Measurements from ENCODE around the gene ASTN2.
A peak's percentile ranks its signal among the peaks of the same experiment; 100 is the strongest.

The ASTN2 gene

DNA sequence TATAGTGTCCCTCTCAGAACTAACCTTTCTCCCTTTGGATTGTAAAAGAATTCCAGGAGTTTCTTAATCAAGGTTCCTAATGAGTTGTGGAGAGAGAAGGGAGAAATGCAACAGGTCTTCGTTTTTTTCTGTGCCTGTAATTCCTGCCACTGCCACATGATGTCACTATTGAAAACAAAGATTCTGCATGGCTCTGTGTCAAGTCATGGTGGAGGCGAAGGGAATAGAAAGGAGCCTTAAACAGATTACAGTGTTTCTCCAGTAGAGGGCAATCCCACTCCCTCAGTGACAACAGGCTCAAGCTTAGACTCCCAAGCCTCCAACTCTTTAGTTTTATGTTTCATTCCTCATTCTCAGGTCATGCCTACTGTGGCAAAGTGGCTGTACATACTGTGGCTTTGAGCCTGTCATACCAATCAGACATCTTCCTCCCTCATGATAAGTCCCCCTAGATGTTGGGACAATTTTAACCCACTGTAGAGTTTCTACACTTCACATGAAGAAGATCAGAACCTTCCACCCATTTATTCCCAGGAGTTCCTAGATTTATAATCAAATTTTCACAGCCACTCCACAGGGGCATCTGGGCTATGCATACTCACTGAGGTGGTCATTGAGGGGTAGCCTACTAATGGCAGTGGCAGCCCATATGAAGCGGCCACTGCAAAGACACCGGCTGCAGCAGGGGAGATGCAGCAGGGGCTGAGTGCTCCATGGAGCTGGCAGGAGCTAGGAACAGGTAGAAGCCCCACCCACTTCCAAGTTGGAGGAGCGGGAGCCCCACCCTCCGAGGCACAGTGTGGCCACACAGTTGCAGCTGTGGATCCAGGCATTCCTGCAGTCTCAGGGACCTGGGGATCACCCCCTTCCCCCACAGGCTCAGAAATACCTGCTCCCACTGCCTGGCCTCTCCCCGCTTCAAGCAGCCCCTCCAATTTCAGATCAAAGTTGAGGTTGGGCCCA, 825.2 kb downstream of the ASTN2 start:
- DNase-seq = peak in 1 of 2 donors; percentile 17

DNA sequence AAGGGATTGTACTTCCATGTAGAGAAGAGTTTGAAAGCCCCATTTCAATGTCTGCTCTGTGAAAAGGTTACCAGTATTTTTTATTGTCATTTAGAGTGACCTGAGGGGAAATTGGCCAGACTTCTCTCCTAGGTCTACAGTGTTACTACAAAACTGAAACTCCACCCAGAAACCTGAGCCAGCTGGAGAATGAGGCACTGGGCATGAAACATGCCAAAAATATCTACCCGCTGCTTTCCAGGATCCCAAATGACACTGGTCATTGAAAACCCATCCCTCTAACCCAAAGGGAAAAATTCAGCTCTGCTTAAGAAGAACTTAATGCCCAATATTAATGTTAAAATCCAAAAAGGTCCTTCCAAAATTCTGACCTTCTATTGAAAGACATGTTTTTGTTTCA, 826.9 kb downstream of the ASTN2 start:
- no peak for DNase-seq

DNA sequence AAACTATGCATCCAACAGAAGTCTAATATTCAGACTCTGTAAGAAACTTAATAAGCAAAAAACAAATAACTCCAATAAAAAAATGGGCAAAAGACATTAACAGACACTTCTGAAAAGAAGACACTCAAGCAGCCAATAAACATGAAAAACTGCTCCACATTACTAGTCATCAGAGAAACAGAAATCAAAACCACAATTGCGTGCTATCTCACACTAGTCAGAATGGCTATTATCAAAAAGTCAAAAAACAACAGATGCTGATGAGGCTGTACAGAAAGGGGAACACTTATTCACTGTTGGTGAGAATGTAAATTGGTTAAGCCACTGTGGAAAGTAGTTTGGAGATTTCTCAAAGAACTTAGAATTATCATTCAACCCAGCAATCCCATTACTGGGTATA, 829.0 kb downstream of the ASTN2 start:
- no peak for DNase-seq

DNA sequence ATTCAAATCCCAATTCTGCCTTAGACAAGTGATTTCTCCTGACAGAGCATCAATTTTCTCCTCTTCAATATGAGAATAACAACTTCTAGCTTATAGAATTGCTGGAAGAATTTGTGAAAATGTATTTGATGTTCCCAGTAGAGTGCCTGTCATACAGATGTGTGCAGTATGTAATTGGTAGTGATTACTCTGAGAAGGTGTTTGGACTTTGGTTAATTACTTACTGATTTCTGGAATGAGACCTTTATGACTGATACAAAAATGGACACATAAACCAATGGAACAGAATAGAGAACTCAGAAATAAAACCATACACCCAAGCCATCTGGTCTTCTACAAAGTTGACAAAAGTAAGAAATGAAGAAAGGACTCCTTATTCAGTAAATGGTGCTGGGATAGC, 829.7 kb downstream of the ASTN2 start:
- no peak for DNase-seq

DNA sequence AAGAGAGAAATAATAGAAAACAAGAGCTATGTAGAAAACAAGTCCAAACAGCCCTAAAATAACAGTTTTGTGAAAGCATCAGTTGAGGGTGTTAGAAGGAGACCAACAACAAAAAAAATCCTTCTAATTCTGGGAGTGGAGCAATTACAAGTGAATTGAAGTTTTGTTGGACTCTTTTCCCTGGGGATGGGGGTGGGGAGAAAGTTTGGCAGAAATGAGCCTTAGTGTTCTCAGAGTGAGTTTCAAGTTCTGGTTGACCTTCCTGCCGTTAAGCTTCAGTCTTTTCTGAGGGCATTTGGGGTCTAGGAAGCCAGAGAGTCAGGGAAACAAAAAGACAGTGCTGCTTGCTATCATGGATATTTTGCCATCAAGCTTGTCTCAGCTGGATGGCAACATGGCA, 834.0 kb downstream of the ASTN2 start:
- DNase-seq = no peak

DNA sequence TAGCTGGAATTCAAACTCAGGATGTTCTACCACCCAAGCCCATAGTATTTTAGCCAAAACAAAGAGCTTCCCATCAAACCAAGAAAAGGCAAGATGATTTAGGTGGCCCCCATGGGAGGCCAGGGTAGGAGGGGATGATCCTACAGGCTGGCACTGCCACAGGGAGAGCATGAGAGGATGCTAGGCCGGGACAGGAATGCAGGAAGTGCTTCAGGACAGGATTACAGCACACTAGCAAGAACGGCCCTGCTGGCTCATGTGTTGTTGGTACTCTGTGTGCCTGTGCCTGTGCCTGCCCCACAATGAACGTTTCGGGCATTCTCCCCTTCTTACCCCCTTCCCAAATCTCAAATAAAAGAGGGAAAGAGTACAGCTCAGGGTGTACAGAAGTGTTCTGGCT, 838.5 kb downstream of the ASTN2 start:
- DNase-seq = no peak

DNA sequence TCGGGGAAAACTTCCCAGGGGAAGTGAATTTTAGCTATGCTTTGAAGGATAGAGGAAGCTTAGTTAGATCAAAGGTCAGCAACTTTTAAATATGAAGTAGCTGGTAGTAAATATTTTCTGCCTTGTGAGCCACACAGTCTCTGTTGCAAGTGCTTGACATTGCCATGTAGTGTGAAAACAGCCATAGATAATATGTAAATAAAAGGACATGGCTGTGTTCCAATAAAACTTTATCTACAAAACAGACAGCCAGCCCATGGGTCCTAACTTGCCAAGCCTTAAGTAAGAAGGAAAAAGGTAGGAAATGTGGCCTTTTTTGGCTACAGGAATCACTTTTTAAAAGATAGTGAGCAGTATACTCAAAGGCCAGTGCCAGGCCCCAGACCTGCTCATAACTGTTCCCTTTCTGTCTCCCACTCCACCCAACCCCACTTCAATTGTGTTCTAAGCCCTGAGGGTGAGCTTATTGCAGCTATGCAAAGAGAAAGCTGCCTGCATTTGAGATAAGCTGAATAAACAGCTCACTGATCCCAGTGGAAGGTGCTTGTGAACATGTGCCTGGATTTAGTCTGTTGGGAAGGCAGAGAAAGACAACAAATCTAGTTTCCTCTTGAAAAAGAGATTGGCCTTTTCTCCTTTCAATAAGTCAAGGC, 840.7 kb downstream of the ASTN2 start:
- DNase-seq = no peak

DNA sequence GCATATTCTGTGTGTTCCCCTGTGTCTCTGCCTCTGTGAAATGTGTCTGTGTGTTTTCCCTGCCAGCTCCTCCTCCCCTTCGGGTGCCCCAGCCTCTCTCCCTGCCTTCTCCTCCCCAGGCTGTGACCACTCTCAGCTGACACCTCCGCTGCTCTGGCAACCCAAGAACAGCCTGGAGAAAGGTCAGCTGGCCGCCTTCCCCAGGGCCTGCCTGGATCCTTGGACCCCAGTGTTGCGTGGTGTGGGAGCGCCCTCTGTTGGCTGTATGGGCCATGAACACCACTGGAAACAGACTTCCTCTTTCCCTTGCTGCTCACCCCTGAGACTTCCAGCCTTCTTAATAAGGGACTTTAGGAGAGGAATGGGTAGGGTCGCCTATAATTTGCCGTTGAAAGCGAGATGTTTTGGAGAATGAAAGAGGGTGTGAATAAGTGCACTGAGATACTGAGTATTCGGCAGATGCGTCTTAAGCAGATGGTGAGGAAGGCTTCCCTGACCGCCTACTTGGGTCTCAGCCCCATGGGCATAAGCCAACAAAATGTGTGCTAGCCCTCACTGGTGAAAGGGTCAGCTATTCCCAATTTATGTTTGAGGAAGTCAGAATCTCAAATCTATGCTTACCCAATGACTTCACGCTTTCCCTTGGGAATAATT, 842.6 kb downstream of the ASTN2 start:
- DNase-seq = peak; percentile 23 to 50

DNA sequence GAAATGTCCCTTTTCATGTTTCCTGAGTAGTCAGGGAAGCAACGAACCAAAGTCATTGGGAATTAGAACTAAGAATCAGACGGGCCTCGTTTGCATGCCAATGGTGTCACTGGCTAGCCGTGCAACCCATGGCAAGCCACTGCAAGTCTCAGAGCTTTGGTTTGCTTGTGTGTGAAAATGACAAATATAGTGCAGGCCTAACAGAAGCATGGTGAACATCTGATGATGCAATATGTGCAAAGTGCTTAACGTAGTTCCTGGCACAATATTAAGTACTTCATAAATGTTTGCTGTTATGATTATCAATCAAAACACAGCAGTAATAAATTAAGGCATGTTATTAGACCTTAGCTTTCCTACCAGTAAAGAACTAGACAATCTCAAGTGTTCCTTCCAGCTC, 845.7 kb downstream of the ASTN2 start:
- DNase-seq = no peak

DNA sequence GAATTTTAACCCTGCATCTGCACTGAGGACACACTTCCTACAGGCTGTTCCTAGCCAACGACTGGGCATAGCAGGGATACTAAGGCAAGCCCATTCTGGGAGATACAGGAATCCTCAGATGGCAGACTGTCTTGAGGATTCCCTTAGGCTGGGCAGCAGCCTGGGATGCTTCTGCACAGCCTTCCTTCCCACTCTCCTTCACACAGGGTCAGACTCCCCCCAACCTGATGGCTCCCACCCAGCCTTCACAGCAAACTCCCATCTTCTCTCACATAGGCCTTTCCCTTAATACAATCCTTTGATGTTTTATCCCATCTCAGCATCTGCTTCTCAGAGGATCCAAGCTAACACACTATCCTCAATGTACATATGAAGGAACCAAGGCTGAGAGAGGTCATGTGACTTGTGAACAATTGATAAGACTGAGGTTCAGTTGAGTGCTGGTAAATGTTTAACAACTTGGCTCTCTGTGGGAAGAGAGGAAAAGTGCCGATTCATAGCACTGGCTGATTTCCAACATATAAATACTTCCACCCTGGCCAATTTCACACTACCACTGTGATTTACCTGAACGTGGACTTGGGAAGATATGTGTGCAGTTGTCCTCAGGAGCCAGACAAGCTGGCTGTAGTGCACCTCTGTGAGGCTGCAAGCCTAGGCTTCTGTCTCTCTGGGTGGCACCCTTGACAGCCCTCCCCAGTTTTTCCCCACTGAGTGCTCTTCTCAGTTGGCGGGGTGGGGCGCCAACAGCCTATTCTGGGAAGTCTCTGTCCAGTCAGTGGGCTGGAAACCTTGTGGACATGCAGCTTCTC, 848.0 kb downstream of the ASTN2 start:
- DNase-seq = no peak

DNA sequence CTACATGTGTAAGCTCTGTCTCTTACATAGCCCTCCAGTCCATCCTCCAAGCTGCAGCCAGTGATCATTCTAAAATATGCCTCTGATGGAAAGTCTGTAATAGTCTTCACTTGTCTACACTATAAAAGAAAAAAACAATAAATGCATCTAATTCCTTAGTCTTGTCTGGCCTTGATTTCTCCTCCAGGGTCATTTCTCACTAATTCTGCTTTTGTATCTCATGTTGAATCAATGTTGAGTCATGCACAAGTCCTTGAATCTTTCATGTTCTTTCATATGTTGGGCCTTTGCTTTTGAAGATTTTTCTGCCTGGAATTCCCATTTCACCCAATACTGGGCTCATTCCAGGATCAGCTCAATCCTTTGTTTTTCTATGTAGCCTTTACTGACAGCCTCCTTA, 848.9 kb downstream of the ASTN2 start:
- DNase-seq = no peak

DNA sequence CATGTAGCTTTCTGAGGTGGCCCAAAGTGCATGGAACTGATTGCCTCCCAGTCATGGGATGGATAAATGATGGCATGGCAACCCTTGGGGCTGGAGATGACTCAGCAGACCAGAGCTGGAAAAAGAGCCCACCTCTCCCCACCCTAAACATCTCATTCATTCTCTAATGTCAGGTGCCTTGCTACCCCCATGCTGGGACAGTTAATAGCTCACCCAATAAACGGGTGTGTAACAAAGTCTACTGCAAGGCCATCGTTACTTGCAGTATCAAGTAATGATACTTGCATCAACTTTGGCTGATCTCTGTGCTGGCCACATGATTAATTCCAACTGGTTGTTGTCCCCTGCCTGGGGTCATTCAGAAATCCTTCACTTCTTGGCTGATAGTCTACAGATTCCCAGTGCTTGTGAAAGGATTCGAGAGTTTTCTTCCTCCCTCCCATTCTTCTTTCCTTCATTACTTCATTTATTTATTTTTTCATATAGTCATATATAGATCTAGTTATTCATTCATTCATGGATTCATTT, 850.5 kb downstream of the ASTN2 start:
- DNase-seq = no peak

DNA sequence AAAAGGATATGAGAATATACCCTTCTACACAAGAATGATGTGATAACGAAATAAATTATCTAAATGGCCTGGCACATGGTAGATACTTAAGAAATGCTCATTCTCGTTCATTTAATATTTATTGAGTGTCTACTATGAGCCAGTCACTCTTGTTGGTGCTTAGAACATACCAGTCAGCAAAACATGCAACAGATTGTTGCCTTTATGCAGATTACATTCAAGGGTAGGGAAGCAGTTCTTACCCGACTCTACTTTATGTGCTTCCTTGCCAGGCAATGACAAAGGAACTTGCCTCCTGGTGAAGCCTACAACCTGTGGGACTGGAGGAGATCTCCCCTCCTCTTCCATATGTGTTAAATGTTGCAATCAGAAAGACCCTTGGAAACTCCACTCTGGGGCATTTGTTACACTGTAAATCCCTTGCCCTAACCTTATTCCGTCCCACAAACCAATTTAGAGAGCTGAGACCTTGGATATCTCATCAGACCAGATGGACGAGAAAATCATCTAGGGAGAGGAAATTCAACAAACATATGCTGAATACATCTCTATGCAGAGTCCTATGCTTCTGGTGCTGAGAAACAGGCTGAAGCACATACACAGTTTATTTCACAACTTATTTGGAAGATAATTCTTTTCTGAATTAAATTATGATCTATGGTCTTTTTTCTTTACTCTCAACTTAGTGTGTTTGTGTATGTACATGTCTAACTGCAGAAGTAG, 855.9 kb downstream of the ASTN2 start:
- DNase-seq = no peak

DNA sequence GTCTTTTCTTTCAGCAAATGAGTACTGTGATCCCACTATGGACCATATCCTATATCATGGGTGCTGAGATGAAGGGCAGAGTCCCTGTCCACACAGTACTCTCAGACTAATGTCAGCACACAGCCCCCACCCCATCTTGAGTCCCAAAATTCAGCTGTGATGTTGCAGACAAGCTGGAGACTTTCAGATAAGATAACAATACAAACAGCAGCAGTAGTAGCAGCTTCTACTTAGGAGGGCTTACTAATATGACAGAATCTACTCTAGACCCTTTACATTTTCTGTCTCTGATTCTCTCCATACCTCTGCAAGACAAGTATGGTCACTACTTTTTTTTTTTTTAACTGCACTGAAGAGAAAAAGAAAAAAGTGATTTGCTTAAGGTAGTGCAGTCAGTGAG, 856.8 kb downstream of the ASTN2 start:
- no peak for DNase-seq

DNA sequence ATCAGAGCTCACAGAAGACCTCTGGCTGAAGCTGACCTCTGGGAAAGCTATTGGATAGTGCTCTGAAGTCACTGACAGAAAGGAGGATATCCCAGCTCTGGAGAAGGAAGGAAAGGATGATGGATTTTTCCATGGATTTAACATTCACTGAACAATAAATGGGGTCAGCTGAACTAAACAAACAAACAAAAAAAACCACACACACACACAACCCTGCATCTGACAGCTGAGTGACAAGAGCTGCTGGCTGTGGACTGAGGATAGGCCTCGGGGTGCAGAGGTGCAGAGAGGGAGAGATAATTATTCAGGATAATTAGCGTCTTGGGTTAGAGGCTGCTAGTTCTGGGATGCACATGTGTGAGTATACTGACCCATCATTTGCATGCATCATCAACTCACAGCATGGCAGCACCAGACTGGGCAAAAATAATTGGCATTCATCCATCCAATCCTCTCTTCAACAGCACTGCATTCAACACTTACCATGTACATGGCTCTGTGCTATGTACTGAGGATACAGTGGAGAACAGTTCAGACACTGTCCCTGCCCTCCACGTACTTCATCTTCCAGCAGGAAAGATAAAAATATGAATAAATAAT, 859.2 kb downstream of the ASTN2 start:
- DNase-seq = no peak

DNA sequence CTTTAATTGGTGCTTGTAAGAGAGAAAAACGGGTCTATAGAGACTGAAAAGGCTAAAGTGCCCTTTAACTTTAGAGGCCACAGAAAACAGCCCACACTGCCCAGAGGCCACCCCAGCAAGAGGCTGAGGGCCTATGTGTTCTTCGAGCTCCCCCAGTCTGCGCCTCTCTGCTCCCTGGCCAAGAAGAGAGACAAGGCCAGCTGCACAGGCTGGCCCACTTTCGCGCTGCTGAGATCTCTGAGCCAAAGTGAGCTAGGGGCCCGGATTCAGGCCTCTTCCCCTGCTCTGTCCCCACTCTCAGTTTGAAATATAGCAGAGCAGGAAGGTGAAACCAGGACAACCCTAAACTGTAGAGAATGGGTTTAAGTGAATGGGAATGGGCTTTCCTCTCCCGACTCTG, 859.7 kb downstream of the ASTN2 start:
- no peak for DNase-seq

DNA sequence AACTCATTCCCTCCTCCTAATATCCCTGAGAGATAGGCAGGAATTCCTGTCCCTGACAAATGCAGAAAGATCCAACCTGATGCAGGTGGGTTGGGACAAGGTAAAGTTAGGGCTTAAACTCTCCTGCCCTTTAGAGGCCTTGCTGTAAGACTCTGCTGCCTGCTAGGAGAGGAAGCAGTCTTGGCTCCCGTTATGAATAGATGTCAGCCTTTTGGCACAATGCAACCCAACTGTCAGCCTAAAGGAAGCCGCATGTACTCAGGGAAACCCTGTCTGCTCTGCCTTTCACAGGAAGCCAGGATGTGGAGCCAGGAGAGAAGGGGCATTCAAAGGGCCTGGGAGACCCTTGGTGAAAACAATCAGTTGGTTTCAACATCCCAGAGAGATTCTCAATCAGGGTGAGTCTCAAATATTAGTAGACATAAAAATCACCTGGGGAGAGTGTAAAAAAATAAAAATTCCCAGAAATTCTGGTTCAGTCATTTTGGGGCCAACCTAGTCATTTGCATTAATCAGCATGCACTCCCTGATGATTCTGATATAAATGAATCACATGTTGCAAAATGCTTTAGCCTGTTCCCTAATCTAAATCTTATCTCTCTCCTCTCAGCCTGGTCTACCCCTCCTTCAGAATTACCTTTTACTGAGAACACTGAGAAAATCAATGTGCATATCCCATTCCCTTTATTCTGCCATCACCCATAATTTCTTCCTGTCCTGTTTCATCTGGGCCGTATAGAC, 864.0 kb downstream of the ASTN2 start:
- no peak for DNase-seq

DNA sequence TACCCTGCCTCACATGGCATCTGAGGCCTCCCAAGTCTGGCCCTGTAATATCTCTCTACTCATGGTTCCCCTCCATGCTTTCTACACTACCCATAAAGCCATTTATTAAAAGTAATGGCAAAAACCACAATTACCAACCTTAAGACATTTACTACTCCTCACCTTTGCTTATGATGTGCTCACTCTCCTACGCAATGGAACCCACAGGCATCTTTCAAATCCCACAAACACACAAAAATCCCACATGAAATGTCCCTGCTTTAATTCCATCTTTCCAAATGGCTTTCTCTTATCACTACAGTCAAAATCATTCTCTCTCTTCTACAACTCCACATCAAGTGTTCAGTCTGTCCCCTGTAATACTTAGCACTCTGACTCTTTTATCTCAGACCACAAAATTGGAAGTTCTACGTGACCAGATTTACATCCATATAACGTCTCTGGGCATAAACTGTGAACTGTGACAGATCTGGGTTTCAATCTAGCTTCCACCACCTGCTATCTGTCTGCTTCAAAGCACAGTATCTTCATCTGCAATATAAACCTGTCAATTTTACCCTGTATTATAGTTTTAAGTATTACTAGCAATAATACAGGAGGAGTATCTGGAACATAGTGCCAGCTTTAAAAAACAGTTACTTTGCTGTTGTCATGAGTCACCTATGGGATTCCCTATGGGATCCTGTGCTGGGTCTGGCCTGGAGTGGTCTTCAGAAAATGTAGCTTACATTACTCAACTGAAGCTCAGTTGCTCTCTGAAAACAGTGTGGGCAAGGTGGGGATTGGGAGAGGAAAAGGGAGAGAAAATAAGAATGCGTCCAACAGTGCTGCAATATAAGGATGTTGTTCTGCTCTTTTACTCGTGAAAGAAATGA, 864.8 kb downstream of the ASTN2 start:
- no peak for DNase-seq

DNA sequence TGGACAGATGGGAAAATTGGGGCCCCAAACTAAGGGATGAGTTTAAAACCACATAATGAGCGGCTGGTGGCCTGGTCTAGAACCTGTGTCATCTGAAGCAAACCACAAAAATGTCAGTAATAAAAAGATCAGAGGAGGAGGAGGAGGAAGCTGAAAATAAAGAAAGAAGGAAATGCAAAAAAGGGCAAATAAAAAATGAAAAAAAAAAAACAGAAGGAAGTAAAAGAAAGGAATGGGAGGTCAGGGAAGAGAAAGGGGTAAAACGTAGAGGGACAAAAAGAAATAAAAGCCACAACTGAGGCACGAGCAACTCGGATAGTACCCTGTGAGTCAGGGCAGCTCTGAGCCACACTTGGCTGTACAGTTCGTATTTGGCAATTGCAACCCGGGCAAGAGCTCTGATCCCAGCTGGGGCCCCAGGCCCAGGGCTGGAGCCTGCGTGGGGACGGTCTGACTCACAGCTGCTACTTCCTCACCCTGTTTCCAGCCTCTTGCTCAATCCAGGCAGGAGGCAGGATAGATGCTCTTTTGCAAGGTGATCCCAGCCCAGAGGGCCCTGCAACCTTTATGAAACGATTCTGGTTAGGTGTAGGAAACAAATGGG, 865.7 kb downstream of the ASTN2 start:
- DNase-seq = no peak

Measured in stimulated activated CD4-positive, alpha-beta T cell treated with anti-CD3 and anti-CD28 coated beads, Interleukin-2, amount 100 ng/mL, for 24 hours (primary cell).